ENCODE results near the gene PRRT2.
"Not testable (repeated sequence)": the region's sequence is repeated elsewhere in the genome, so short reads cannot be mapped to it uniquely, and the experiment has no call there.

Gene PRRT2

DNA sequence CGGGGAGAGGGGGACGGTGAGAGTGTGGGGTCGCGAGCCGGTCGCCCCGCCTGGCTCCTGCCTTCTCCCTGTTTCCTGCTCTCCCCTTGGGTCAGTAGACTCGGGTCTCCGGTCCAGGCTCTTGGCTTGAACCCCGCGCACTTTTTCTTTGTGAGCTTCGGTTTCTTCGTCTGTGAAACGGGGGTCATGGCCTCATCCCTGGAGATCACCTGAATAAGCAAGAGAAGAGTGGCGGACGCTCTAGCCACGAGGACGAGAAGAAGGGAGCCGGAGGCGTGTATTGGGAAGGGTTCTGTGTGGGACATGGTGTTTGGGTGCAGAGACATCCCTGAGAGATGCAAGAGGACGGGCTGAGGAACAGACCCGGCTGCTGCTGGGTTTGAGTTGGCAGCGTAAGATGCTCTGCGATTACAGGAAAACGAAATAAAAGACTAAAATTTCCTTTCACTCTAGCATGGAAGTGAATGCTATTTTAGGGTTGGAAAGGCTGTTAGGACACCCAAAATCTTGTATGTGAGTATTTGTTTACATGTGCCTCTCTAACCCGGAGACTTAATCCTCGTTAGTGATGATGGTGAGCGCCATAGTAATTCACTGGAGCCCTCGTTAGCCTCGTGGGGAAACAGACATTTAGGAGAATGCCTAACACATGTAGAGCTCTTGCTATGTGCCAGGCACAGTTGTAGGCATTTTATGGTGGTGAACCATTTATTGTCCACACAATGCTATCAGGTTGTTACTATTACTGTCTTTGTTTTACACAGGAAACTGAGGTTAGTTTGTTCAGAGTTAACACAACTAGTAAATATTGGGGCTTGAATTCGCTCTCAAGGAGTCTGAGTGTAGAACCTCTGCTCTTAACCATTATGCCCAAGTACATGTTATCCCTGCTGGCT, 20.8 kb upstream of the PRRT2 start:
- DNase-seq: peak; percentile 25

DNA sequence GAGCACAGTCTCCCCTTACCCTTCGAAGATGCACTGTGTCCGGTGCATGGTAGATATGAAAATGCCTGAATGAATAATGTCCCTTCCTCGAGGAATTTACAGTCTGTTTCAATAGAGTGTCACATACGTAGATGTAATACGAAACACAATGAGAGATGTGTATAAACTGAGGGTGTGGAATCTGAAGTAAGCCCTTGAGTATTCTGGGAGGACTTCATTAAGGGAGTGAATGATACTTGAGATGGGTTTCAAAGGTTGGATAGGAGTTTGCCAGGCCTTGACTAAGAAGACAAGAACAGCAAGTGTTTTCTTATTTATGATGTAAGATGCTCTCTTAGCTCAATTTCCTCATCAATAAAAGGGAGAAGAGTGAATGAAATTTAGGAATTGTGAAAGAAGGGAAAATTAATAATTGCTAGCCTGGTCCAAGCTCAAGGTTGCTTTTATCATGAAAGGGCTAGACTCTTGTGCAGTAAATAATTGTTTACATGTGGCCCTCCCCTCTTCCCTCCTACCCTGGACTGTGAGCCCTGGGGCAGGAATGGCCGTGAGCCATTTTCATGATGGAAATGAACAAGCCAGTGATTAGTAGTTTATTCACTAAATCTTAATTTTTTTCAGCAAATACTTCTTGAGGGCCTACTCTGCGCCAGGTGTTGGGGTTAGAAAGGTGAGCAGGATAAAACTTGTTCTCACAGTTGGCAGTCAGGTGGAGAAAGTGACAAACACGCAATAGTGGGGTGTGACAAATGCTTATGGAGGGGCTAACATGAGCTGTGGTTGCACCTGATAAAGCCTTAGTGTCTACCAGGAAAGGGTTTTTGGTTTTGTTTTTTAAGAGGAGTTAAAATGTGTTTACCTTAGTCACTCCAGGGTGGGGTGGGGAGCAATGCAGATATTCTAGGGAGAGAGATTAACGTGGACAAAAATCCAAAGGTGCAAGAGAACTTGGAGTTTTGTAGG, 19.9 kb upstream of the PRRT2 start:
- DNase-seq: no peak

GRCh38 chr16:29793153-29793552, 18.8 kb upstream of the PRRT2 start:
- not testable (repeated sequence) for DNase-seq

- DNase-seq: no peak
Measured at GRCh38 chr16:29794231-29794710, 17.7 kb upstream of the PRRT2 start.

DNA sequence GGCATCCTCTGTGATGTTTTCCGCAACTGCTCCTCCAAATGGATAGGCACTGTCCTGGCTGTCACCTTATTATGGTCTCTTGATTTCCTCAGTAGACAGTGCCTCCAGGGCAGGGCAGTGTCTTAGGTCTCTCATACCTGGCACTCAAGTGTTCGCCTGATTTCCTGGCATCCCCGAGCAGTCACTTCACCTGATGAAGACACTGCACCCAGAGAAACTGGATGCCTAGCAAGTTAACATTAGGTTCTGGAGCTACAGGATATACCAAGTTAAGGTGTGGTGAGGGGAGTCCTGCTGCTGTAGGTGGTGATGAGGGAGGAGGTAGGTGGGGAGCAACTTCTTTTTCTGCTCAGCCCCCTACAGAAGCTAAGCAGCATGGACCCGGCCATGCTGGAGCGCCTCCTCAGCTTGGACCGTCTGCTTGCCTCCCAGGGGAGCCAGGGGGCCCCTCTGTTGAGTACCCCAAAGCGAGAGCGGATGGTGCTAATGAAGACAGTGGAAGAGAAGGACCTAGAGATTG, 9.5 kb upstream of the PRRT2 start:
- DNase-seq: no peak

DNA sequence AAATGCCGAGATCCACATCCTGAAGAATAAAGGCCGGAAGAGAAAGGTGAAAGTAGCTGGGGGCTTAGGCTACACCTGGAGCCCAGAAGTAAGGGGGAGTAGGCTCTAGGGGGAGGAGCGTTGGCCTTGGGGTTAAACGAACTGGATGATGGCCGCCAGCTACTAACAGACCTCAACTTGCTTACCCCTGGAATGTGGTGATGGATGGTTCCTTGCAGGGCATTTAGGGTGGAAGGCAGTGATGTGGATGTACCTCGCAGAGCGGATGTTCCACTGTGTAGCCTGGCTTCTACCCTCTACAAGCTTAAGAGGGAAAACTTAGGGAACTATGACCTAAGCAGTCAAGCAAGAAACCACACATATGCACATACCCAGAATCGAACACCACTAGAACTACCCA, 8.0 kb upstream of the PRRT2 start:
- peak; percentile 13 for DNase-seq

GRCh38 chr16:29804455-29805231, 7.3 kb upstream of the PRRT2 start:
- DNase-seq: peak; percentile 66

GRCh38 chr16:29805232-29806098, 6.5 kb upstream of the PRRT2 start:
- DNase-seq: peak; percentile 99

GRCh38 chr16:29806099-29806579, 5.9 kb upstream of the PRRT2 start, which contains the start of gene MAZ:
Gene MAZ, plus strand, starts transcription at chr16:29806529. Its CDS starts 173 bp downstream, at chr16:29806702.
- DNase-seq: peak; percentile 90

GRCh38 chr16:29806641-29807425, 5.2 kb upstream of the PRRT2 start:
- DNase-seq: peak; percentile 57

- peak; percentile 73 for DNase-seq
Measured at GRCh38 chr16:29807426-29808218, 4.4 kb upstream of the PRRT2 start.

- DNase-seq: no peak
Measured at GRCh38 chr16:29808219-29808900, 3.6 kb upstream of the PRRT2 start.

DNA sequence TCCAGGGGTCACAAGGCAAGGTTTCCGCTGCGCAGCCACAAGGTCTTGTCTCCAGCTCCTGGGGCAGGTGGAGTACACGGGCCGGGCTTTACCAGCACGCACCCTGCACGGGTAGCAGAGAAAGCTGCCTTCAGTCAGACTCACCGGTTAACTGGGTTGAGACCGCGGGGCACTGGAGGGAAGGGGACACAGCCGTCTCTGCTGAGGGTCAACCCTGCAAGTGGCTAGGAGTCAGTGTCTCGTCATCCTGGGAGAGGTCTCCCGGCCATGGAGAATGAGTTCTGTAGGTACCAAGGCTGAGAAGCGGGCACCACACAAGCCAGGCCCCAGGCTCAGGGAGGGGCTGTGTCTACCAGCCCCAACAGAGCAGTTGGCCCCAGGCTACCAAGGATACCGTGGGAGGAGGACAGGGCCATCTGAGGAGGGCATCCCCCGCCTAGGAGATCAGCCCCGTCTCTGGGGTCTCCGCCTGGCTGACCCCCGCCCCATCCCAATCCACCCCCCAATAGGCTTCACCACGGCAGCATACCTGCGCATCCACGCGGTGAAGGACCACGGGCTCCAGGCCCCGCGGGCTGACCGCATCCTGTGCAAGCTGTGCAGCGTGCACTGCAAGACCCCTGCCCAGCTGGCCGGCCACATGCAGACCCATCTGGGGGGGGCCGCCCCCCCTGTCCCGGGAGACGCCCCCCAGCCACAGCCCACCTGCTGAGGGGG, 2.8 kb upstream of the PRRT2 start:
- DNase-seq: no peak

- DNase-seq: peak; percentile 19
Measured at GRCh38 chr16:29809850-29810698, 1.9 kb upstream of the PRRT2 start.

- no peak for DNase-seq
Measured at GRCh38 chr16:29810699-29811169, 1.3 kb upstream of the PRRT2 start.

DNA sequence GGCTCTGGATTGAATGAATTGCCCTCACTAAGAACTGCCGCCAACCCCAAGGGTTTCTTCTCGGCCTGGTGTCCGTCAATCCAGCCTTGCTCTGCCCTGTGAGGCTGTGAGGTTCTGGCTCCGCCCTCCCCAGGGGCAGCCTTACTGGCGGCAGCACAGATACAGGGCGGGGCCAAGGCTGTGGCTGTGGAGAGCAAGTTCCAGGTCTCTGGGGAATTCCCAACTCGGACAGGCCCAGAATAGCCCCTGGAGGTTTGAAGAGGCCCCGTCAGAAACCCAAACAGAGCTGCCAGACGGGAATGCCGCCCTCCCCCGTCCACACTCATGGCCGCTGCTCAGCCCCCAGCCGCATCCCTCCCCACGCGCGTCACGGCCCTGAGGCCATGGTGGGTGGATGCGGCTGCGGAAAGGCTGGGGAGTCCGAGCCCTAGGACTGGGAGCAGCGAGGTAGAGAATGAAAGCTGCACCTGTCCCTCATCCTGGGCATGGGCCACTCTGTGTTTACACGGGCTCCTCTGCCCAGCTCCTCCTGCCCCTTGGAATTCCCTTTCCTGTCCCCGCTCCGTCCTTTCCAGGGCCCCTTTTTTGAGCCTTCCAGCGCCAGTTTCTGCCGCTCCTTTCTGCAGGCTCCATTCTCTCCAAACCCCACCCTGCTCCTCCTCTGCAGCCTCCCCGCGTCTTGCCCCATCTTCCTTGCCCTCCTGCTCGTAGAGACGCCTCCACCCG, 660 bp upstream of the PRRT2 start:
- DNase-seq: peak; percentile 89

Data from NCI-H1105 treated with DMSO at 0.1 percent for 48 hours (cell line).